K562 (cell line): ENCODE measurements around the gene RBBP8. TPM values are rescaled to one million over a fixed set of nuclear protein-coding genes. Genes with fewer than 3 reads are reported as not detected.

ENCODE experiments used
- BRD9 ChIP-seq: fragments of 450-650 bp; IDR thresholded peaks from 2 replicates; pipeline ENCODE4 v1.6.1; 2018; ENCODE audit warnings: low read depth; ENCODE audit not compliant: partially characterized antibody
- IRF2 ChIP-seq: sonication (generic); formaldehyde crosslinking; IDR thresholded peaks from 2 replicates; pipeline ENCODE4 v1.8.1; 2022; ENCODE audit warnings: mild to moderate bottlenecking, missing genetic modification reagents
- PREB ChIP-seq: sonication (generic); formaldehyde crosslinking; IDR thresholded peaks from 2 replicates; pipeline ENCODE4 v1.8.1; 2023; ENCODE audit warnings: mild to moderate bottlenecking, missing genetic modification reagents
- SP1 ChIP-seq: sonication (generic); formaldehyde crosslinking; IDR thresholded peaks from 2 replicates; pipeline ENCODE4 v1.8.1; 2022; ENCODE audit warnings: mild to moderate bottlenecking, missing genetic modification reagents
- TFAM ChIP-seq: fragments of 250-450 bp; sonication (Bioruptor Pico); conservative IDR thresholded peaks from 2 replicates; pipeline ENCODE4 v1.5.0; 2021; ENCODE audit warnings: mild to moderate bottlenecking, moderate library complexity
- ZBTB11 ChIP-seq, 3 experiments: fragments of 200-800 bp in 1 of 3; fragments of 250-450 bp in 1 of 3; fragments of 450-650 bp in 1 of 3; sonication (Bioruptor Pico) in 1 of 3; sonication (Bioruptor generic) in 1 of 3; formaldehyde crosslinking in 1 of 3; IDR thresholded peaks; 2 replicates each; pipeline versions ENCODE4 v1.6.1 to v1.8.0; 2016 to 2022; ENCODE audit warnings: mild to moderate bottlenecking in 2 of 3, missing genetic modification characterization in 2 of 3, missing compliant biosample characterization in 1 of 3, moderate library complexity in 1 of 3
- ZBTB5 ChIP-seq: fragments of 450-650 bp; IDR thresholded peaks from 2 replicates; pipeline ENCODE4 v1.6.1; 2017; ENCODE audit warnings: antibody characterized with exemption
- ZFX ChIP-seq: sonication (generic); formaldehyde crosslinking; IDR thresholded peaks from 2 replicates; pipeline ENCODE4 v1.8.0; 2022; ENCODE audit warnings: mild to moderate bottlenecking, missing genetic modification reagents, moderate library complexity
- ZNF318 ChIP-seq, 2 experiments: fragments of 450-650 bp; IDR thresholded peaks; 2 replicates each; pipeline ENCODE4 v1.6.1; 2016; ENCODE audit warnings: mild to moderate bottlenecking in 2 of 2, borderline replicate concordance in 1 of 2, low read depth in 1 of 2, moderate library complexity in 1 of 2
- polyA plus RNA-seq, 8 experiments: library from polyadenylated mRNA; depleted of rRNA in 4 of 8; stranded (reverse) in 5 of 8; unstranded in 3 of 8; fragments of >200 nt; fragmentation: Nextera tagmentation in 2 of 8; fragmentation: Illumina TruSeq in 1 of 8; extraction: Ambion mirVana in 2 of 8; extraction: Trizol in 1 of 8; gene quantifications; 2 replicates each; pipeline versions ENCODE4 v1.2.1 to v1.2.3, GENCODE V29; 2011 to 2014; ENCODE audit warnings: inconsistent platforms in 1 of 8, missing spikeins in 1 of 8
- total RNA-seq, 7 experiments: library from RNA; depleted of rRNA in 6 of 7; stranded (reverse); fragments of >200 nt in 6 of 7; fragmentation: Illumina TruSeq in 2 of 7; extraction: Trizol in 2 of 7; gene quantifications; 2 replicates each; pipeline versions ENCODE4 v1.2.1 to v1.2.3, GENCODE V29; 2011 to 2021; ENCODE audit warnings: low replicate concordance in 1 of 7
- TF ChIP-seq, protein P1 (sequence below): fragments of 250-450 bp; sonication (Bioruptor Pico); IDR thresholded peaks from 2 replicates; pipeline ENCODE4 v1.8.0; 2022; ENCODE audit warnings: inconsistent platforms, mild to moderate bottlenecking, moderate library complexity, borderline replicate concordance

RBBP8 gene
- total and polyA plus RNA-seq, 9 of the 15 experiments (the other 6 are each of a cell fraction or from before 2014, with no cell fraction given), result 28.4 to 63.1 (median 48.9) TPM

- TF ChIP-seq ZNF318 (IDR thresholded peaks at IDR 0.05; ENCODE audit: borderline replicate concordance in 1 of 2, low read depth in 1 of 2) (no peak), IRF2 (CRISPR knock-in tag) (no peak), SP1 (CRISPR knock-in tag) (no peak), TFAM (CRISPR knock-in tag) (no peak), ZBTB11 (CRISPR knock-in tag; IDR thresholded peaks at IDR 0.05) (no peak), BRD9 (no peak), PREB (CRISPR knock-in tag) (no peak), ZBTB5 (no peak), ZFX (CRISPR knock-in tag) (no peak)
- TF ChIP-seq, protein P1, sequence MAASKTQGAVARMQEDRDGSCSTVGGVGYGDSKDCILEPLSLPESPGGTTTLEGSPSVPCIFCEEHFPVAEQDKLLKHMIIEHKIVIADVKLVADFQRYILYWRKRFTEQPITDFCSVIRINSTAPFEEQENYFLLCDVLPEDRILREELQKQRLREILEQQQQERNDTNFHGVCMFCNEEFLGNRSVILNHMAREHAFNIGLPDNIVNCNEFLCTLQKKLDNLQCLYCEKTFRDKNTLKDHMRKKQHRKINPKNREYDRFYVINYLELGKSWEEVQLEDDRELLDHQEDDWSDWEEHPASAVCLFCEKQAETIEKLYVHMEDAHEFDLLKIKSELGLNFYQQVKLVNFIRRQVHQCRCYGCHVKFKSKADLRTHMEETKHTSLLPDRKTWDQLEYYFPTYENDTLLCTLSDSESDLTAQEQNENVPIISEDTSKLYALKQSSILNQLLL (CRISPR knock-in tag), result no peak
Observed at GRCh38 chr18:23072079-23072478, 139.0 kb downstream of the RBBP8 start (continued).
